ENCODE results near the gene DENND1A. TPM values are rescaled to one million over a fixed set of nuclear protein-coding genes. Genes with fewer than 3 reads are reported as not detected.

The DENND1A gene
- total and polyA plus RNA-seq, 2 experiments from 2014 or later: 13.1 to 28.7 TPM

DNA sequence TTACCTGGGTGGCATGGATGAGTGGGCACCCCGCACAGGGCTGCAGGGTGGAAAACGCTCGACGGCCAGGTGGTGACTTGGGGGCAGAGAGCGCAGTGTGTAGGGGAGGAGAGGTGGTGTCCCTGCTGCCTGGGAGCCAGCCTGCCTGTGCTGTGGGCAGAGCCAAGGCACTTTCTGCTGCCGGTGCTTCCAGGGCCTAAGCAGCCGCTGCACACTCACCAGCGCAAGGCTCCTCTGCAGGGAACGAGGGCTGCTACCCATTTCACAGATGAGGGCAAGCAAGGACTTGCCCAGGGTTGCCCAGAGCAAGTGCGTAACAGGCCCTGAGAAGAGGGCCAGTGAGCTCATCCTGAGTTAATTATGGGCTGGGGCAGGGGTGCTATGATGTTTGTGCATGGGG, 511.4 kb downstream of the DENND1A start (continued):
- TF ChIP-seq, protein P1, sequence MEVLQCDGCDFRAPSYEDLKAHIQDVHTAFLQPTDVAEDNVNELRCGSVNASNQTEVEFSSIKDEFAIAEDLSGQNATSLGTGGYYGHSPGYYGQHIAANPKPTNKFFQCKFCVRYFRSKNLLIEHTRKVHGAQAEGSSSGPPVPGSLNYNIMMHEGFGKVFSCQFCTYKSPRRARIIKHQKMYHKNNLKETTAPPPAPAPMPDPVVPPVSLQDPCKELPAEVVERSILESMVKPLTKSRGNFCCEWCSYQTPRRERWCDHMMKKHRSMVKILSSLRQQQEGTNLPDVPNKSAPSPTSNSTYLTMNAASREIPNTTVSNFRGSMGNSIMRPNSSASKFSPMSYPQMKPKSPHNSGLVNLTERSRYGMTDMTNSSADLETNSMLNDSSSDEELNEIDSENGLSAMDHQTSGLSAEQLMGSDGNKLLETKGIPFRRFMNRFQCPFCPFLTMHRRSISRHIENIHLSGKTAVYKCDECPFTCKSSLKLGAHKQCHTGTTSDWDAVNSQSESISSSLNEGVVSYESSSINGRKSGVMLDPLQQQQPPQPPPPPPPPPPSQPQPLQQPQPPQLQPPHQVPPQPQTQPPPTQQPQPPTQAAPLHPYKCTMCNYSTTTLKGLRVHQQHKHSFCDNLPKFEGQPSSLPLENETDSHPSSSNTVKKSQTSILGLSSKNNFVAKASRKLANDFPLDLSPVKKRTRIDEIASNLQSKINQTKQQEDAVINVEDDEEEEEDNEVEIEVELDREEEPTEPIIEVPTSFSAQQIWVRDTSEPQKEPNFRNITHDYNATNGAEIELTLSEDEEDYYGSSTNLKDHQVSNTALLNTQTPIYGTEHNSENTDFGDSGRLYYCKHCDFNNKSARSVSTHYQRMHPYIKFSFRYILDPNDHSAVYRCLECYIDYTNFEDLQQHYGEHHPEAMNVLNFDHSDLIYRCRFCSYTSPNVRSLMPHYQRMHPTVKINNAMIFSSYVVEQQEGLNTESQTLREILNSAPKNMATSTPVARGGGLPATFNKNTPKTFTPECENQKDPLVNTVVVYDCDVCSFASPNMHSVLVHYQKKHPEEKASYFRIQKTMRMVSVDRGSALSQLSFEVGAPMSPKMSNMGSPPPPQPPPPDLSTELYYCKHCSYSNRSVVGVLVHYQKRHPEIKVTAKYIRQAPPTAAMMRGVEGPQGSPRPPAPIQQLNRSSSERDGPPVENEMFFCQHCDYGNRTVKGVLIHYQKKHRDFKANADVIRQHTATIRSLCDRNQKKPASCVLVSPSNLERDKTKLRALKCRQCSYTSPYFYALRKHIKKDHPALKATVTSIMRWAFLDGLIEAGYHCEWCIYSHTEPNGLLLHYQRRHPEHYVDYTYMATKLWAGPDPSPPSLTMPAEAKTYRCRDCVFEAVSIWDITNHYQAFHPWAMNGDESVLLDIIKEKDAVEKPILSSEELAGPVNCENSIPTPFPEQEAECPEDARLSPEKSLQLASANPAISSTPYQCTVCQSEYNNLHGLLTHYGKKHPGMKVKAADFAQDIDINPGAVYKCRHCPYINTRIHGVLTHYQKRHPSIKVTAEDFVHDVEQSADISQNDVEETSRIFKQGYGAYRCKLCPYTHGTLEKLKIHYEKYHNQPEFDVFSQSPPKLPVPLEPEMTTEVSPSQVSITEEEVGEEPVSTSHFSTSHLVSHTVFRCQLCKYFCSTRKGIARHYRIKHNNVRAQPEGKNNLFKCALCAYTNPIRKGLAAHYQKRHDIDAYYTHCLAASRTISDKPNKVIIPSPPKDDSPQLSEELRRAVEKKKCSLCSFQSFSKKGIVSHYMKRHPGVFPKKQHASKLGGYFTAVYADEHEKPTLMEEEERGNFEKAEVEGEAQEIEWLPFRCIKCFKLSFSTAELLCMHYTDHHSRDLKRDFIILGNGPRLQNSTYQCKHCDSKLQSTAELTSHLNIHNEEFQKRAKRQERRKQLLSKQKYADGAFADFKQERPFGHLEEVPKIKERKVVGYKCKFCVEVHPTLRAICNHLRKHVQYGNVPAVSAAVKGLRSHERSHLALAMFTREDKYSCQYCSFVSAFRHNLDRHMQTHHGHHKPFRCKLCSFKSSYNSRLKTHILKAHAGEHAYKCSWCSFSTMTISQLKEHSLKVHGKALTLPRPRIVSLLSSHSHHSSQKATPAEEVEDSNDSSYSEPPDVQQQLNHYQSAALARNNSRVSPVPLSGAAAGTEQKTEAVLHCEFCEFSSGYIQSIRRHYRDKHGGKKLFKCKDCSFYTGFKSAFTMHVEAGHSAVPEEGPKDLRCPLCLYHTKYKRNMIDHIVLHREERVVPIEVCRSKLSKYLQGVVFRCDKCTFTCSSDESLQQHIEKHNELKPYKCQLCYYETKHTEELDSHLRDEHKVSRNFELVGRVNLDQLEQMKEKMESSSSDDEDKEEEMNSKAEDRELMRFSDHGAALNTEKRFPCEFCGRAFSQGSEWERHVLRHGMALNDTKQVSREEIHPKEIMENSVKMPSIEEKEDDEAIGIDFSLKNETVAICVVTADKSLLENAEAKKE (CRISPR knock-in tag; IDR thresholded peaks at IDR 0.05): no peak
- TF ChIP-seq JUNB (IDR thresholded peaks at IDR 0.05; ENCODE audit: unreplicated experiment): no peak

DNA sequence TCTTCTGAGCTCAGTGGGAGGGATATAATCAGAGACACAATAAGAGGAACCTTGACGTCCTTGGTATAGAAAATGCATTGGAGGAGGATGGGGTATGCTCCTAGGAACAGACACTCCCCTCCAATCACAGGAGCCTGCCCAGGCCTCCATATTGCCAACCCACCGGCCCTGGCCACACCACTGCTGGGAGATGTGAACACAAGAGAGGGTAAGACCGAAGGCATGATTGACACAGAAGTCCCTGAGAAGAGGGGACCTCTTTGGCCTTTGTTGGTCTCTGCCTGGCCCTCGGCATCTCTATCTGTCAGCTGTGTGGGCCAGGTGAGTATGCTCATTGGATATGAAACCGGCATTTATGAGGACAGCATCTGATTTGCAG, 511.9 kb downstream of the DENND1A start:
- H3K27ac Mint-ChIP-seq: no peak overlapping the region
- H4K20me1 ChIP-seq (replicated peaks; ENCODE audit: insufficient read depth): no peaks in the 10 kb centered on the region
- H3K4me3 Mint-ChIP-seq: no peak overlapping the region
- H3K27me3 Mint-ChIP-seq (ENCODE audit: insufficient read depth, low read depth, poor library complexity): peaks cover 11% of the 10 kb centered on the region
- peaks cover 32% of the 10 kb centered on the region for H3K4me1 ChIP-seq (ENCODE audit: insufficient read depth)
- no peaks in the 10 kb centered on the region for H3K36me3 Mint-ChIP-seq (ENCODE audit: low read depth)
- H3K4me1 Mint-ChIP-seq: peaks cover 47% of the 10 kb centered on the region
- no peaks in the 10 kb centered on the region for H3K79me2 ChIP-seq (replicated peaks; ENCODE audit: insufficient read depth)
- no peak for DNase-seq (ENCODE audit: low spot score)
- no peak overlapping the region for H3K4me3 ChIP-seq
- H3F3A ChIP-seq (replicated peaks; ENCODE audit: low read depth): peaks cover 3% of the 10 kb centered on the region; the same call in 1 of the 2 replicates
- no peak overlapping the region for H3K4me2 ChIP-seq
- ATAC-seq: no peak
- H3K9me2 ChIP-seq (ENCODE audit: insufficient read depth): no peaks in the 10 kb centered on the region
- H3K27ac ChIP-seq (ENCODE audit: low read depth): no peak overlapping the region
- no peaks in the 10 kb centered on the region for H3K36me3 ChIP-seq (ENCODE audit: insufficient read depth)
- no peaks in the 10 kb centered on the region for H3K9me3 Mint-ChIP-seq
- no peaks in the 10 kb centered on the region for H3K27me3 ChIP-seq (ENCODE audit: insufficient read depth)
- TF ChIP-seq, protein P2, sequence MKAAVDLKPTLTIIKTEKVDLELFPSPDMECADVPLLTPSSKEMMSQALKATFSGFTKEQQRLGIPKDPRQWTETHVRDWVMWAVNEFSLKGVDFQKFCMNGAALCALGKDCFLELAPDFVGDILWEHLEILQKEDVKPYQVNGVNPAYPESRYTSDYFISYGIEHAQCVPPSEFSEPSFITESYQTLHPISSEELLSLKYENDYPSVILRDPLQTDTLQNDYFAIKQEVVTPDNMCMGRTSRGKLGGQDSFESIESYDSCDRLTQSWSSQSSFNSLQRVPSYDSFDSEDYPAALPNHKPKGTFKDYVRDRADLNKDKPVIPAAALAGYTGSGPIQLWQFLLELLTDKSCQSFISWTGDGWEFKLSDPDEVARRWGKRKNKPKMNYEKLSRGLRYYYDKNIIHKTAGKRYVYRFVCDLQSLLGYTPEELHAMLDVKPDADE (IDR thresholded peaks at IDR 0.05): no peak
- TF ChIP-seq ZNF331 (CRISPR knock-in tag; IDR thresholded peaks at IDR 0.05; ENCODE audit: low read depth) (no peak), POLR2AphosphoS5 (IDR thresholded peaks at IDR 0.05; ENCODE audit: low read depth) (no peak), EZH2phosphoT487 (IDR thresholded peaks at IDR 0.05; ENCODE audit: unreplicated experiment) (no peak), STAT1 (IDR thresholded peaks at IDR 0.05; ENCODE audit: unreplicated experiment) (no peak)
- TF ChIP-seq, protein P1 (CRISPR knock-in tag; IDR thresholded peaks at IDR 0.05): no peak
- H2AFZ ChIP-seq: no peak overlapping the region
